GM21515 (cell line): ENCODE results near the gene EVI5.
A peak's percentile ranks its signal among the peaks of the same experiment; 100 is the strongest.

ENCODE experiments used
- ATAC-seq: cut with Tn5 transposase; IDR thresholded peaks from one replicate; pipeline ENCODE4 v1.9.1; 2021; ENCODE audit not compliant: unreplicated experiment

The EVI5 gene

DNA sequence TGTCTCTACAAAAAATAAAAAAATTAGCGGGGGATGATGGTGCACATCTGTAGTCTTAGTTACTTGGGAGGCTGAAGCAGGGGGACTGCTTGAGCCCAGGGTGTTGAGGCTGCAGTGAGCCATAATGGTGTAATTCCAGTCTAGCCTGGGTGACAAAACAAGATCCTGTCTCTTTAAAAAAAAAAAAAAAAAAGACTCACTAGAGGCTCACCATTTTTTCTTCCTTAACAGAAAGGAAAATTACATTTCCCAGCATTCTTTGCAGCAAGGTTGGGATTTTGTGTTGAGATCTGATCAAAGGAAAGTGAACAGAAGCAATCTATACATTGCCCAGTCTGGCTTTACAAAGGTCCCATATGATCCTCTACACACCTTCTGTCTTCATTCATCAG, 319.7 kb downstream of the EVI5 start:
- no peak for ATAC-seq

- no peak for ATAC-seq
Observed at GRCh38 chr1:92464588-92465255, 320.2 kb downstream of the EVI5 start.

DNA sequence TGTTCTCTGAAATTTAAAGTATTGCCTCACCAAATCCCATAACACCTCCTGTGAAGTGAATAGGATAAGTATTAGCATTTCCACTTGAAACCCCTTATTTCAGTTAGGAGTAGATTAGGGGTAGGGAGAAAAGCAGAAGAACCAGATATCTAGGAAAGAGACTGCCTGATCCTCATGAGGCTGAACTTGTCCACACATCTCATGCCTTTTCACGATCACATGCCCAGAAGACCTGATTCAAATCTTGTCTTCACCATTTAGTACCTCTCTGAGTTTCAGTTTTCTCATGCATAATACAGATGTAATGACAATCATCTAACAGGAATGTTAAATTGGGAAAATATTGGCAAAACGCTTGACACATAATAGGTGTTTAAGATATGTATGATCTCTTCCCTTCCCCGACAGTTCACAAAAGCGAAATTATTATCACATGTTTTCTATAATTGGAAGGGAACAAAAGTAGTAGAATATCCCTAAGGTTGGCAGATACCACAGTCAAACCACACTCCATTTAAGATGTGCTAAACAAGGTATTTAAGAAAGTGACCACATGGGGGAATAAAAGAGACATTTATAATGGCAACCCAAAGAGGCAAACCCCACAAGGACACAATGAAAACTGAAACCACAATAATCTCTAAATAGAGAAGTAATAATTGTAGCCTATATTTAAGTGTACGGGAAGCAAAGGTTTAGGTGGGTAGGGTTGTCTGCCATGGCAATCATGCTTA, 323.4 kb downstream of the EVI5 start:
- peak; percentile 79 for ATAC-seq

DNA sequence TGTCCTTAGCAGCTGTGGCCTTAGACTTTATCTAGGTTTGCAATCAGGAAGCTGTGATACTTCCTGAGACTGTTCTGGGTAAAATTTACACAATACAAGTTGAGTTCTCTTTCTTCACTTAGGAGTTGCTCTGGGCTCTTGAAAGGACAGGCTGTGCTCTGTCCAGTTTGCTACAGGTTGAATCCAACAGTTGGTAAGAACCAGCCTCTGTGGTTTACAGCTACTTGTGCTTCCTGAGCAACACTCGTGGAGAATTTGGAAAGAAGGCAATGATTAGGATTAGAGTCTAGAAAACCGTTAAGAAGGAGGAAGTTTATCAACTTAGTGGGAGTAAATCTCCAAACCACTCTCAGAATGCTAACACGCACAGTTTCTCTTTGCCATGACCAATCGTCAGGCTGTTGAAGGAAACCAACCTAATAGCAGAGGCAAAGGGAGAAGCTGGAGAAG, 325.0 kb downstream of the EVI5 start:
- no peak for ATAC-seq
